ENCODE results near the gene PRMT7. TPM values are rescaled to one million over a fixed set of nuclear protein-coding genes. Genes with fewer than 3 reads are reported as not detected.

Gene PRMT7
- total and polyA plus RNA-seq, 9 donors, result 27.8 to 43.4 (median 37.8) TPM

GRCh38 chr16:68351991-68352431 is 41.2 kb downstream of the PRMT7 start:
- TF ChIP-seq CTCF (IDR thresholded peaks at IDR 0.05) (no peak), POLR2A (IDR thresholded peaks at IDR 0.05) (no peak), EP300 (IDR thresholded peaks at IDR 0.05) (no peak)

GRCh38 chr16:68353366-68353765 is 42.5 kb downstream of the PRMT7 start:
- Histone ChIP-seq H3K27ac (no peak overlapping the region), H3K36me3 (peaks cover 5% of the 10 kb centered on the region), H3K9me3 (no peaks in the 10 kb centered on the region), H3K27me3 (no peaks in the 10 kb centered on the region), H3K4me3 (no peak overlapping the region), H3K4me1 (ENCODE audit: insufficient read depth) (no peaks in the 10 kb centered on the region)
- peak in 1 of 5 donors; percentile 11 for DNase-seq
- intact Hi-C loops (cut with DNase I), result no loop called here
- WGBS, 3 donors, result 84 to 95% (median 85%) methylated on average over 13 of the region's 13 CpGs
- no peak for TF ChIP-seq CTCF (IDR thresholded peaks at IDR 0.05)
- no peak for TF ChIP-seq POLR2A (IDR thresholded peaks at IDR 0.05)
- TF ChIP-seq EP300 (IDR thresholded peaks at IDR 0.05), result no peak

More at GRCh38 chr16:68351991-68352431, 41.2 kb downstream of the PRMT7 start:
- H3K27ac ChIP-seq, result no peak overlapping the region
- DNase-seq, result peak in 1 of 5 donors; percentile 13
- peaks cover 5% of the 10 kb centered on the region for H3K36me3 ChIP-seq
- H3K4me3 ChIP-seq, result no peak overlapping the region
- no peaks in the 10 kb centered on the region for H3K27me3 ChIP-seq
- no peaks in the 10 kb centered on the region for H3K4me1 ChIP-seq (ENCODE audit: insufficient read depth)
- intact Hi-C loops (cut with DNase I), result no loop called here
- no peaks in the 10 kb centered on the region for H3K9me3 ChIP-seq
- 85 to 92% (median 89%) methylated on average over 11 of the region's 11 CpGs for WGBS, 3 donors

- Histone ChIP-seq H3K27ac (no peak overlapping the region), H3K4me3 (no peak overlapping the region), H3K36me3 (peaks cover 5% of the 10 kb centered on the region), H3K27me3 (no peaks in the 10 kb centered on the region), H3K9me3 (no peaks in the 10 kb centered on the region), H3K4me1 (ENCODE audit: insufficient read depth) (no peaks in the 10 kb centered on the region)
- WGBS, 3 donors, result 89 to 91% (median 90%) methylated on average over 9 of the region's 9 CpGs
- DNase-seq, result no peak
- intact Hi-C loops (cut with DNase I), result no loop called here
- no peak for TF ChIP-seq CTCF (IDR thresholded peaks at IDR 0.05)
- TF ChIP-seq POLR2A (IDR thresholded peaks at IDR 0.05), result no peak
- TF ChIP-seq EP300 (IDR thresholded peaks at IDR 0.05), result no peak
These were observed 44.0 kb downstream of the PRMT7 start for GRCh38 chr16:68354816-68355215.

GRCh38 chr16:68355447-68356248 is 44.8 kb downstream of the PRMT7 start:
- DNase-seq, result no peak
- Histone ChIP-seq H3K36me3 (peaks cover 5% of the 10 kb centered on the region), H3K4me3 (no peak overlapping the region), H3K4me1 (ENCODE audit: insufficient read depth) (no peaks in the 10 kb centered on the region), H3K27me3 (no peaks in the 10 kb centered on the region), H3K9me3 (no peaks in the 10 kb centered on the region), H3K27ac (no peak overlapping the region)
- TF ChIP-seq EP300 (IDR thresholded peaks at IDR 0.05), result no peak
- TF ChIP-seq POLR2A (IDR thresholded peaks at IDR 0.05), result no peak
- no peak for TF ChIP-seq CTCF (IDR thresholded peaks at IDR 0.05)
- intact Hi-C loops (cut with DNase I), result loop anchor here in 1 of 4 donors (1.0 kb wide), 1 partner anchor 24 kb away; no protein-coding TSS in a partner anchor
- 67 to 80% (median 71%) methylated on average over 23 to 28 of the region's 28 CpGs for WGBS, 3 donors

All from ovary (tissue), 9 donors.